GM21515 (cell line): Measurements from ENCODE around the gene OR52A1.
"Not testable (repeated sequence)": the region's sequence is repeated elsewhere in the genome, so short reads cannot be mapped to it uniquely, and the experiment has no call there.

Experiments
- ATAC-seq: cut with Tn5 transposase; IDR thresholded peaks from one replicate; pipeline ENCODE4 v1.9.1; 2021; ENCODE audit not compliant: unreplicated experiment

OR52A1 gene

GRCh38 chr11:5154657-5155056, at the start of gene OR52A1:
TSS of gene OR52A1 (minus strand) at chr11:5154757. CDS start at chr11:5152369, 2,388 bp downstream.
- no peak for ATAC-seq

- ATAC-seq, result no peak
Measured at GRCh38 chr11:5203366-5203765, 48.8 kb upstream of the OR52A1 start.

GRCh38 chr11:5200582-5200981, 46.0 kb upstream of the OR52A1 start, which contains the start of gene OR51V1:
TSS of gene OR51V1 (minus strand) at chr11:5200682. CDS start at chr11:5200682, 0 bp downstream.
- no peak for ATAC-seq

- no peak for ATAC-seq
Measured at GRCh38 chr11:5198285-5198684, 43.7 kb upstream of the OR52A1 start.

GRCh38 chr11:5197536-5197935, 43.0 kb upstream of the OR52A1 start:
- ATAC-seq, result no peak

- no peak for ATAC-seq
Measured at GRCh38 chr11:5196731-5197130, 42.2 kb upstream of the OR52A1 start.

- no peak for ATAC-seq
Measured at GRCh38 chr11:5196067-5196466, 41.5 kb upstream of the OR52A1 start.

GRCh38 chr11:5192738-5193137, 38.2 kb upstream of the OR52A1 start:
- no peak for ATAC-seq

- ATAC-seq, result no peak
Measured at GRCh38 chr11:5188201-5188600, 33.6 kb upstream of the OR52A1 start.

GRCh38 chr11:5178046-5178837, 23.7 kb upstream of the OR52A1 start:
- ATAC-seq, result no peak

- no peak for ATAC-seq
Measured at GRCh38 chr11:5174934-5175333, 20.4 kb upstream of the OR52A1 start.

GRCh38 chr11:5171856-5172255, 17.3 kb upstream of the OR52A1 start:
- no peak for ATAC-seq

GRCh38 chr11:5165898-5166297, 11.3 kb upstream of the OR52A1 start:
- ATAC-seq, result not testable (repeated sequence)

- not testable (repeated sequence) for ATAC-seq
Measured at GRCh38 chr11:5164807-5165206, 10.2 kb upstream of the OR52A1 start.

GRCh38 chr11:5161045-5161444, 6.5 kb upstream of the OR52A1 start:
- ATAC-seq, result not testable (repeated sequence)

GRCh38 chr11:5160217-5160616, 5.7 kb upstream of the OR52A1 start:
- ATAC-seq, result not testable (repeated sequence)

- ATAC-seq, result no peak
Measured at GRCh38 chr11:5159806-5160205, 5.2 kb upstream of the OR52A1 start.

GRCh38 chr11:5153574-5154431, 754 bp downstream of the OR52A1 start:
- no peak for ATAC-seq

GRCh38 chr11:5151713-5152153, 2.8 kb downstream of the OR52A1 start:
- ATAC-seq, result no peak

GRCh38 chr11:5144206-5144605, 10.4 kb downstream of the OR52A1 start:
- not testable (repeated sequence) for ATAC-seq

- no peak for ATAC-seq
Measured at GRCh38 chr11:5137996-5138395, 16.6 kb downstream of the OR52A1 start, which contains the start of gene OR52A5. TSS of gene OR52A5 (minus strand) at chr11:5138356. CDS start at chr11:5132642, 5,714 bp downstream.

GRCh38 chr11:5137014-5137413, 17.5 kb downstream of the OR52A1 start:
- no peak for ATAC-seq
